Breast epithelium (tissue), 3 donors: ENCODE data around the gene IGSF22.

Source experiments
- POLR2A ChIP-seq: fragments of 450-650 bp; IDR thresholded peaks from one replicate; pipeline ENCODE4 v1.6.1; 2016; ENCODE audit warnings: antibody characterized with exemption, mild to moderate bottlenecking, moderate library complexity
- TF ChIP-seq, protein P1 (sequence below), 3 donors: fragments of 450-650 bp; IDR thresholded peaks; one replicate each; pipeline ENCODE4 v1.5.1; 2016 to 2017; ENCODE audit warnings: antibody characterized with exemption in 3 of 3, mild to moderate bottlenecking in 3 of 3, moderate library complexity in 3 of 3

DNA sequence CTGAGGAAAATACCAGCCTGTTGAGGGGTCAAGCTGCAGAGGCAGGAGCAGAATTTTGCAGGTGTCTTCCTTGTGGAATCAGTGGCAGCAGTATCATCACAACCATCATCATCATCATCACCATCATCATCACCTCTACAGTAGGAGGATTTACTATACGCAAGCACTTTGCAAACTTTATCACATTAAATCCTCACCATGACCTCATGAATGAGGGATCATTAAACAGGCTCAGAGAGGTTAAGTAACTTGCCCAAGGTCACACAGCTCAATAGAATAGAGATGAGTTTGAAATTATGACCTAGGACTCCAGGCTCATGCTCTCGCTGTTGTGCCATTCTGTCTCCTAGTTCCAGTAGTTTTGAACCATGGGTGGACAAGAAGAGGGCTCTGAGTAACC is 40.0 kb upstream of the IGSF22 start:
- TF ChIP-seq, protein P1, sequence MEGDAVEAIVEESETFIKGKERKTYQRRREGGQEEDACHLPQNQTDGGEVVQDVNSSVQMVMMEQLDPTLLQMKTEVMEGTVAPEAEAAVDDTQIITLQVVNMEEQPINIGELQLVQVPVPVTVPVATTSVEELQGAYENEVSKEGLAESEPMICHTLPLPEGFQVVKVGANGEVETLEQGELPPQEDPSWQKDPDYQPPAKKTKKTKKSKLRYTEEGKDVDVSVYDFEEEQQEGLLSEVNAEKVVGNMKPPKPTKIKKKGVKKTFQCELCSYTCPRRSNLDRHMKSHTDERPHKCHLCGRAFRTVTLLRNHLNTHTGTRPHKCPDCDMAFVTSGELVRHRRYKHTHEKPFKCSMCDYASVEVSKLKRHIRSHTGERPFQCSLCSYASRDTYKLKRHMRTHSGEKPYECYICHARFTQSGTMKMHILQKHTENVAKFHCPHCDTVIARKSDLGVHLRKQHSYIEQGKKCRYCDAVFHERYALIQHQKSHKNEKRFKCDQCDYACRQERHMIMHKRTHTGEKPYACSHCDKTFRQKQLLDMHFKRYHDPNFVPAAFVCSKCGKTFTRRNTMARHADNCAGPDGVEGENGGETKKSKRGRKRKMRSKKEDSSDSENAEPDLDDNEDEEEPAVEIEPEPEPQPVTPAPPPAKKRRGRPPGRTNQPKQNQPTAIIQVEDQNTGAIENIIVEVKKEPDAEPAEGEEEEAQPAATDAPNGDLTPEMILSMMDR (IDR thresholded peaks at IDR 0.05), result no peak
- TF ChIP-seq POLR2A, result no peak
